ENCODE results near the gene CPA1.

Gene CPA1

DNA sequence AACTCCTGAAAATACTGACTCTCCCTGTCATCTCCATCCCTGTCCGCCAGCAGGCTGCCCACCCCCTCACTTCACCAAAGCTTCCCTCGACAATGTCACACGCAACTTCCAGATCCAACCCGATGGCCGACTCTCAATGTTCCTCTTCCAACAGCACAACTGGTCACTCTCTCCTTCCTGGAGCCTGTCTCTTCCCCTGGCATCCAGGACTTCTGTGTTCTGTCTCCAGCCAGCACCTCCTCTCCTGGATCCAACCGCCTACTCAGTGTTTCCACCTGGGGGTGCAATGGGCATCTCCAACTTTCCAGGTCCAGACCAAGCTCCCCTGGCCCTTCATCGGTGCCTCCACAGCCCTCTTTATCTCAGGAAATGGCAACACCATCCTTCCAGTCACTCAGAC lies 27.1 kb upstream of the CPA1 start:
- DNase-seq (ENCODE audit: extremely low read depth in 1 of 2, low read depth in 1 of 2): no peak

DNA sequence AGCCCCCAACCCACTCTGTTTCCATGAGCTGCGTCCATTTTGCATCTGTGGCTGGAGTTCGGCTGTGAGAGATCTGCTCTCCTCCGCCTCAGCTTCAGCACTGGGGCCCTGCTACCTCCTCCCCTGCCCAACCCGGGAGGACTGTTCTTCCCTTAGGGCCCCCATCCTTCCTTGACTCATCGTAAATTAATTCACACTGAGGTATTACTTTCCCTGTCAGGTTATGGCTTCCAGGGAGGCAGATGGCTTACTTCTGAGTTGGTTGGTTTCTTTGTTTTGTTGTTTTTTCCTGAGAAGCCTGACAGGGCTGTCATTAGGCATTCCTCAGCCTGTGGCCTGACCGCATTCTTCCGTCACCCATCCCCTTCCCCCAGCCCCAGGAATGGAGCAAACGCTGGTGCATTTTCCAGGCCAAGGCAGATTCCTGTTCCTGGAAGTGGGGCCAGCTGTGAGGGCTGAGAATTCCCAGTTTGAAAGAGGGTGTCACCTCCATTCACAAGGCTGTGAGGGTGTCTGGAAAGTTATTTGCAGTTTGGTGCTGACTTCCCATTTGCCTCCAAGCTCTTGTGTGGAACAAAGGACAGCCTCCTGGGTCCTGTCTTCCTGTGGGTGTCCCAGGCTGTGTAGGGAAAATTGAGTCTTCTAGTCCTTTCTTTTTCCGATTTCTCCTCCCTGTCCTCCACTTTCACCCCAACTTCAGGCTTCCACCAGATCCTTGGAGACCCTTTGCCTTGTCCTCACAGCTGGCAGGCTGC lies 24.0 kb upstream of the CPA1 start:
- no peak for DNase-seq (ENCODE audit: extremely low read depth in 1 of 2, low read depth in 1 of 2)

DNA sequence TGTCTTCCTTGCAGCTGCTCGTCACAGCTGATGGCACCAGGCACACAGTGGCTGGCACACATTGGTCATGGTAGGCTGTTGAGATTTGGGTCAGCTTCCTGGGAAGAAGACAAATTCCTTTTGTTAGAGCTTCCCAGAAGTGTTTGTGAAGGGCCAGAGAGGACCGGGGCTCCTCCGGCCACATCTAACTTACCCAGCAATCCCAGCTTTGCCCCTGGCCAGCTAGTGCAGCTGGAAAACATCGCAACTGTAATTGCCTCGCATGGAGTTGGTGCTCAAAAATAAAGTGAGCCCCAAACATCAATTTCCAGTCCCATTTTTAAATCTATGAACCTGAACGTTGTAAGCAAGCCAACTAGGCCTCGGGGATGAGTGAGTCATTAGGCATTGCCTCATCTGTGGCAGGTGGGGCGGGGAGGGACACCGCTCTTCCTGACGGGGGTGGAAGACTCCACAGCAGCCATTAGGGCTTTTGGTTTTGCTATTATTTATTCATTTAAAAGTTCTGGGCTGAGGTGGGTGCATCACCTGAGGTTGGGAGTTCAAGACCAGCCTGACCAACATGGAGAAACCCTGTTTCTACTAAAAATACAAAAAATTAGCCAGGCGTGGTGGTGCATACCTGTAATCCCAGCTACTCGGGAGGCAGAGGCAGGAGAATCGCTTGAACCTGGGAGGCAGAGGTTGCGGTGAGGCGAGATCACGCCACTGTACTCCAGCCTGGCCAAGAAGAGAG lies 23.2 kb upstream of the CPA1 start:
- DNase-seq (ENCODE audit: extremely low read depth in 1 of 2, low read depth in 1 of 2): no peak

DNA sequence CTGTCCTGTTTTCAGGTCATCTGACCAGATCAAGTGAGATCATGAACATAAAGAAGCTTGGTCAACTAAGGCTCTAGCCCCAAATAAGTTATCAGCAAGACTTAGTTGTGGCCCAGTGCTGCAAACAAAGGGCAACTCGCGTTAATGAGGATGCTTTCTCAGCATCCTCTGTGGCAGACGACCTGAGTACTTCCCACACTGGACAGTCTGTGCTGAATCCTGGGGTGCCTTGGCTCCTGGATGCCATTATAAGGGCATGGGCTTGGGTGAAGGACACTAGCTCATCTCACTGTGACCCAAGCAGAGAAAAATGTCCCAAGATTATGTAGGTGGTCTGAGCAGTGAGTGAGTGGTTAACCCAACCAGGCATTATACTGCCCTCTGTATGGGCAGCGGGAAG lies 21.8 kb upstream of the CPA1 start:
- DNase-seq (ENCODE audit: extremely low read depth in 1 of 2, low read depth in 1 of 2): no peak

DNA sequence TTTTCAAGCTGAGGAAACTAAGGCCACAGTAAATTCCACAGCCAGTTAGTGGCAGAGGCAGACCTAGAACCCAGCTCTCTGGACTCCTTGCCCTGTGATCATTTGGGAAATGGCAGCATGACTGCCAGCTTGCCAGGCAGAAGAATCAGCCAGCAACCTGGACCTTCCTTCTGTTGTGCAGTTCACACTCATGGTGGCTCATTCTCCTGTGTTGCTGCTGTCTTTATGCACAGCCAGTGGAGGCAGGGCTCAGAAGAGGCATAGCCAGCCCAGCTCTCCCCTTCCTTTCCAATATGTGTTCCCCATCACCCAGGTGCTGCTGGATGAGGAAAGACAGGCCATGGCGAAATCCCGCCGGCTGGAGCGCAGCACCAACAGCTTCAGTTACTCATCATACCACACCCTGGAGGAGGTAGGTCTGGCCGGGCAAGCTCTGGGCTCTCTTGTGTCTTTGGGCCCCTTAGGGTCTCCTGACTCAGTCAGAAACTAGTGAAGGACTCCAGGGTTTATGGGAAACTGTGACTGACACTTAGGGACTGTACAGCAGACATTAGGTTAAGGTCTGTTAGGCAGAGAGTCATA lies 20.9 kb upstream of the CPA1 start:
- no peak for DNase-seq (ENCODE audit: extremely low read depth in 1 of 2, low read depth in 1 of 2)

DNA sequence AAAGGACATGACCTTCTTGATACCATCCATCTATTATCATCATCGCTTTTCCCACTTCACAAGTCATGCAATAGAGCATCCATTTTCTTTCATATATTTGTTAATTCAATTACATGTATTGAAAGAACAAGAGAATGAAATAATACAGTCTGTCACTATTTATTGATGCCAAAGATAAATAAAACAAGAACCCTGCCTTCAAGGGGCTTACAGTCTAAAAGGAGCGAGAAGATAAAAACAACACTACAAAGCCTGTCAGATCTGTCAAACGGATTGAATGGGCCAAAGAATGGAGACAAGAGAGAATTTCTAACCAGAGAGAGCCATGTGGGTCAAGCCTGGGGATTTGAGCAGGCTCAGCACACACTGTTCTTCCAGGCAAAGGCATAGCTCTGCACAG lies 19.8 kb upstream of the CPA1 start:
- DNase-seq (ENCODE audit: extremely low read depth in 1 of 2, low read depth in 1 of 2): no peak

DNA sequence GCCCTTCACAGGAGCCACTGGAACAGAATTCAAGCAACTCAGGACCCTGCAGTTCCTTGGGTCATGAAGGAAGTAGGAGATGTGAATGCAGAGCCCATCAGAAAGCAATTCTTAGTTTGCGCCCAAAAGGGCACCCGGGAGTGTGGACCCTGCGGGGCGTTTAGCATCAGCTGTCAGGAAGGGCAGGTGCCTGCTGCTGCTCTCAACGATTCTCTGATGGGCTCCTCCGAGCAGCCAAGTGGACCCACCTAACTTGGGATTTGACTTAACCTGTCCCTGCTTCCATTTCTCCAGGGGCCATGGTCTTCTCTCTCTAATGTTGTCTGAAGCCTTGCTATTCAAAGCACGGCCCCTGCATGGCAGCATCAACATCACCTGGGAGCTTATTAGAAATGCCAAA lies 18.6 kb upstream of the CPA1 start:
- no peak for DNase-seq (ENCODE audit: extremely low read depth in 1 of 2, low read depth in 1 of 2)

DNA sequence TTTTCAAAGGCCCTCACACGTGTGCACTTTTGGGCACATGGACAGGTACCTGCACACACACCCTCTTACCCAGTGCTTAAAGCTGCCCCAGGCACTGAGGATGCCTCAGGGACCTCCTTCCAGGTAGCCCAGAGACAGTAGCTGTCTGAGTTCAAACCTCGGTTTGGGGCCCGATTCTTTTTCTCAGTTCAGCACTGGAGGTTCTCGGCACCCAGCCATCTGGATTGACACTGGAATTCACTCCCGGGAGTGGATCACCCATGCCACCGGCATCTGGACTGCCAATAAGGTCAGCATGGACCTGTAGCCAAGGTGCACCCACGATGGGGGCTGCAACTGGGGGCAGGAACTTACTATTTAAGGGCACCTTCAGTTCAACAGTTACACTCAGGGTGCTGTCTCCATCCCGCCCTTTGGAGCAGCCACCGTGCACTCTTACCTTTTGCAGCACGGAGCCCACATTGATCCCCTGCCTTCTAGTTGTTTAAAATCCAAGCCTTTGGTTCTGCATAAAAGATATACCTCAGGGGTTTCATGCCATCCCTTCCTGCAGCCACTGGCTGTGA lies 18.0 kb upstream of the CPA1 start:
- no peak for DNase-seq (ENCODE audit: extremely low read depth in 1 of 2, low read depth in 1 of 2)

DNA sequence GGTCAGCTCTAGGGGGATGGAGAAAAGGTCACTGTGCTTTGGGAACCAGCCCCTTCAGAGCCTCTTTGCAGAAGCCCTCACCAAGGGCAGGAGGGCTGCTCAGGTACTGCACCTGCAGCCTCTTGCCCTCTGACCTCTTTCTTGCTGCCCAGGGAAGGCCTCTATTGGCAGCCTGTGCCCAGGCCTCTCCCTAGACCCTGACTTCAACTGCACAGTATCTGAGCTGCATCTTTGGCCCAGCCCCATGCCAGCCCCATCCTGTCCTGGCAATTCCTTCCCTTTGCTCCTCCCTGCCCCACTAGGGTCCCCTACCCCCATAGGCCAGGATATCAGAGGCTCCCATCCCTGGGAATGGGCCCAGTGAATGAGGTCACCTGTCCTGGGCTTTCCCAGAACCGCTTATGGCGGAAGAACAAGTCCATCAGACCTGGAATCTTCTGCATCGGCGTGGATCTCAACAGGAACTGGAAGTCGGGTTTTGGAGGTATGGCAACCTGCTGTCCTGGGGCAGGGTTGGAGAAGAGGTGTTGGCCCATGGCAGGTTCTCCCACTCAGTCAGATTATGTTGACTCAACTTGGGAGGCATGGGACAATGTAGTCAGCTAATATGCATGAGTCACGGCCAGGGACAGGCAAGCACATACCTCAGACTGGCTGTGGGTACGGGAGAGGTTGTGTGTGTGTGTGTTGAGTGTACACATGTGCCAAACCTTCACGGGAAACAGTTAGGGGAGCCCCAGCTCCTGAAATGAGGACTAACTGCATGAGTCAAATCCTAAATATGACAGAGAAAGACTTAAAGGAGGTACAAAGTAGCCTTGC lies 17.1 kb upstream of the CPA1 start:
- peak; percentile 26 to 80 for DNase-seq (ENCODE audit: extremely low read depth in 1 of 2, low read depth in 1 of 2)

DNA sequence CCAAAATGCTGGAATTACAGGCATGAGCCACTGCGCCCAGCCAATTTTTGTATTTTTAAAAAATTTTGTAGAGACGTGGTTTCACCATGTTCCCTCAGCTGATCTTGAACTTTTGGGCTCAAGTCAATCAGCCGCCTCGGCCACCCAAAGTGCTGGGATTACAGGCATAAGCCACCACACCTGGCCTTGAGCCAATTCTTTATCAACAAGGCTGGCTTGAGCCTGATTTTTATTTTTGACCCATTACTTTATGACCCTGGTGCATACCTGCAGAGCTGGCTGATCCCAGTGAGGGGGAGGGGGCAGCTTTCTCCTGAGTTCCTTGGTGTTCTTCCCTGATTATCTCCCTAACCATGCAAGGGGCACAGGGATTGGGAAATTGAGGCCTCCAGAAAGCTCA lies 15.8 kb upstream of the CPA1 start:
- no peak for DNase-seq (ENCODE audit: extremely low read depth in 1 of 2, low read depth in 1 of 2)

DNA sequence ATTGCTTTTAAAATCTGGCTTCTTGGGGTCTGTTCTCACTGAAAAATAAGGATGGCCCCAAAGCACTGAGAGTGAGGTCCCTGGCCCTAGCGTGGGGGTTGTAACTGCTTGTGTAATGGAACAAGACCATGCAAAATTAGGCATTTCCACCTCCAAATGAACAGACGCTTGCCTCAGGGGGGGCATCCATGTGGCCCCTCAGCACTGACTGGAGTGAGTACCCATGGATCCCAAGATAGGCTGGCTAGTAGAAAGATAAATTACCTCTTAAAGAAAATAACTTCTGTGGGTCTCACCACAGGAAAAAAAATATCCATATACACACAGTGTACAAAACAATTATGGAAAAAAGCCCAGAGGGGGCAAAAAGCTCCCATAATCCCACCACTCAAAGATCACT lies 15.2 kb upstream of the CPA1 start:
- no peak for DNase-seq (ENCODE audit: extremely low read depth in 1 of 2, low read depth in 1 of 2)

DNA sequence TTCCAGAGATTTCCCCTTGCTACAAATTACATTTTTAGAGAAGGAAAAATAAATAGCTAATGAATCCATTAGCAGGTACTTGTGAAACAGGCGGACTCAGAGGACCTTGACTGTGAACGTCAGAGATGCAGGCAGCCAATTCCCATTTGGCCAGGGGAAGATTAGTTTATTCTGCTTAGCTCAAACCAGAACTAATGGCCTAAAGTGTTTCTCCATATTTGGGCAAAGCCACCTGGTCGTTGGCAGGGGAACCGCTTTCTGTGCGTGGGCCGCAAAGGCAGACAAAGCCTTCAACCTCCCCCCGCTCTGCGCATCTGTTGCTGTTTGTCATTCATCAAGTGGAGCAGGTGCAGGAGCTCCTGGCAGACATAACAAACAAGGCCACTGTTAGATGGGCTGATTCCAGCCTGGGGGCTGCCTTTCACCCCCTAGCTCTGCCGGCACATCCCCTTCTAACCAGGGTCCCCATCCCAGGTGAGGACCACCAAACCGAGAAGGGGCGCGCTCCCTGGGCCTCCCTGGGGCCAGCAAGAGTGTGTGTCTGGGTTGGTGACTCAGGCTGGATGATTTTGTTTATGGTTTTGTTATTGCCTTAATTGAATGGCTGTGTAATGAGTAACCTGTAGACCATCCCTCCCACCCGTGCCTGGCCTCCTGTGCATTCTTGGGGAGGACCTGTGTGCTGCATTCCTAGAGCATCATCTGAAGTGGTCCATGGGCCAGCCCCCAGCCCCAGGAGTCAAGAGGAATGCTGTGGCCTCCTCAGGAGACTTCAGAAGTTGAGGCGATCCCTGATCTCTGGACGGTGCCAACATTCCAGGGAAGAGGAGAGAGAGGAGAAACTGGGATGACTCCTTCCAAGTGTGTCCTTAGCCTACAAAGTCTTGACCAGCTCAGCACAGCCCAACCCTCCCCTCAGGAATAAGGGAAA lies 14.5 kb upstream of the CPA1 start:
- peak in 1 of 2 donors; percentile 45 for DNase-seq (ENCODE audit: extremely low read depth in 1 of 2, low read depth in 1 of 2)

DNA sequence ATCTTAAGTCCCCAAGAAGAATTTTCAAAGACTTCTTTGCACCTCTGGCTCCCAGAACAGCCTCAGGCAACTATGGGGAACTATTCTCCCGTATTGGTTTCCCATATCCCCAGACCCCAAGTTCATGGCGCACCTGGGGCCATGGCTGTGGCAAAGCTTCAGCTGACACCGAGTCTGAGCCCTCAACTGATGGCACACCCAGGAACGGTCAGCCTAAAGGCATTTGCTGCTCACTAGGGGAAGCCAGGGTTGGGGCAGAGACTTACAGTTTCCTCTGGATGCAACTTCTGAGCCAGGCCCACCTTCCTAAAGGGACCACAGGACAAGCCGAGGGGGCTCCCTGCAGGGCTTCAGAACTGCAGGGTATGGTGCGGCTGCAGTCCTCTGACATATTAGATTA lies 13.7 kb upstream of the CPA1 start:
- no peak for DNase-seq (ENCODE audit: extremely low read depth in 1 of 2, low read depth in 1 of 2)

DNA sequence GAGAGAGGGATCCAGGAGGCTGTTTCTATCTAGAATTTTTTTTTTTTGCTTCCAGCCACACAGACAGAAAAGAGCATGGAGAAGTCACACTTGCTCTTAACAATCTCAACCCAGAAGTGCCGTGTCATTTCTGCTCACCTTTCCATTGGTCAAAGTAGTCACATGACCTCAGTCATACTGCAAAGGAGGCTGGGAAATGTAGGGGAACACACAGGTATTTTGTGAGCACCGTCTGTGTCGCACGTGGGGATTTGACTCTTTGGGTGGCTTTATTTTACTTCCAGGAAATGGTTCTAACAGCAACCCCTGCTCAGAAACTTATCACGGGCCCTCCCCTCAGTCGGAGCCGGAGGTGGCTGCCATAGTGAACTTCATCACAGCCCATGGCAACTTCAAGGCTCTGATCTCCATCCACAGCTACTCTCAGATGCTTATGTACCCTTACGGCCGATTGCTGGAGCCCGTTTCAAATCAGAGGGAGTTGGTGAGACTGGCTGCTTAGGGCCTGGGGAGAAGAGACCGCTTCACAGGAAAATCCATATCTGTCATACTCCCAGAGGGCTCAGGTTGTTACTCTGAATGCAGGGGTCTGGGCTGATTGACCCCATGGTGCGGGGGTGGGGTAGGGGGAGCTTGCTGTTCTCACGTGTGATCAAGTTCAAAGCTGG lies 13.1 kb upstream of the CPA1 start:
- no peak for DNase-seq (ENCODE audit: extremely low read depth in 1 of 2, low read depth in 1 of 2)

DNA sequence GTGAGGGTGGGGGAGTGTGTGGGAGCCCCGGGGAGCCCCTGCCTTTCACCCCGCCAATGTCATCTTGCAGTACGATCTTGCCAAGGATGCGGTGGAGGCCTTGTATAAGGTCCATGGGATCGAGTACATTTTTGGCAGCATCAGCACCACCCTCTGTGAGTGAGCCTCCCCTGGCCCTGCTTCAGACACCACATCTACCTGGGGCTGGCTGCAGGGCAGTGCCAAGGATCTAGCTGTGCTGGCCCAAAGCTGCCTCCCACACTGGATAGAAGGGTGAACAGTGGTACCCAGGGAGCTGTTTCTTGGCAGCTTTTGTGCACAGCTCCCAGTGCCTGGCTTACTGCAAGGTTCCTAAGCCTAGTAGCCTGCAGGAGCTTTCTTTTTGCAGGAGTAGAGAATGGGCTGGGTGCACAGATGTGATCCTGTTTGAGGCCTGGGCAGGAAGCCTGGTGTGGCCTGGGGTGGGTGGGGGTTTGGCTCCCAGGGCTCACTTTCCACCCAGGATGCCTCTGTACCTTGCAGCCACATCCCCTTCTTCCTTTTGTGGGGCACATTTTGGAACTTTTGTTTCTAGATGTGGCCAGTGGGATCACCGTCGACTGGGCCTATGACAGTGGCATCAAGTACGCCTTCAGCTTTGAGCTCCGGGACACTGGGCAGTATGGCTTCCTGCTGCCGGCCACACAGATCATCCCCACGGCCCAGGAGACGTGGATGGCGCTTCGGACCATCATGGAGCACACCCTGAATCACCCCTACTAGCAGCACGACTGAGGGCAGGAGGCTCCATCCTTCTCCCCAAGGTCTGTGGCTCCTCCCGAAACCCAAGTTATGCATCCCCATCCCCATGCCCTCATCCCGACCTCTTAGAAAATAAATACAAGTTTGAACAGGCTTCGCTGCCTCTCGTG lies 12.2 kb upstream of the CPA1 start:
- DNase-seq (ENCODE audit: extremely low read depth in 1 of 2, low read depth in 1 of 2): no peak

DNA sequence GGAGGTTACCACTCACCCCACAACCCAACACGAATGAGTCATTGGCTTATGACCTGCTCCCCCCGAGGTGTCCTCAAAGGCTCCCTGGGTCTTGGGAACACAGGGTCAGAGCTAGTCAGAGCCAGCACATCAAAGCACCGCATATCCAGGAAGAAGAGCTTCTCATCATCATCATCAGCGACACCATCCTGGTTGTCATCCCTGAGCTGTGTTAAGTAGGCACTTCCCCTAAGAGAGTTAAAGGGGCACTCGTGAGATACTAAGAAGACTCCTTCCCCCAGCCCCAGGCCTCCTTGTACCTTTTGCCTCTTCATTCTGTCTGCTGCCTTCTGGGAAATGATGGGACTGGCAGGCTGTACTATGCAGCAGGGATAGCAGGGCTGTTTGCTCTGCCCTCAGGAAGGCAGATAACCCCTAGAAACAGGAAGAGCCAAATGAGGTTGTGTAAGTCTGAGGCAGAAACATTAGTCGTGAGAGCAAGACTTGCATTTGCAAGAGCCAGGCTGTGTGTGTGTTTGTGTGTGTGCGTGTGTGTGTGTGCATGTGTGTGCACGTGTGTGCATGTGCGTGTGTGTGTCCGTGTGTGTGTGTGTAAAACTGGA lies 11.1 kb upstream of the CPA1 start:
- DNase-seq (ENCODE audit: extremely low read depth in 1 of 2, low read depth in 1 of 2): peak in 1 of 2 donors; percentile 29

DNA sequence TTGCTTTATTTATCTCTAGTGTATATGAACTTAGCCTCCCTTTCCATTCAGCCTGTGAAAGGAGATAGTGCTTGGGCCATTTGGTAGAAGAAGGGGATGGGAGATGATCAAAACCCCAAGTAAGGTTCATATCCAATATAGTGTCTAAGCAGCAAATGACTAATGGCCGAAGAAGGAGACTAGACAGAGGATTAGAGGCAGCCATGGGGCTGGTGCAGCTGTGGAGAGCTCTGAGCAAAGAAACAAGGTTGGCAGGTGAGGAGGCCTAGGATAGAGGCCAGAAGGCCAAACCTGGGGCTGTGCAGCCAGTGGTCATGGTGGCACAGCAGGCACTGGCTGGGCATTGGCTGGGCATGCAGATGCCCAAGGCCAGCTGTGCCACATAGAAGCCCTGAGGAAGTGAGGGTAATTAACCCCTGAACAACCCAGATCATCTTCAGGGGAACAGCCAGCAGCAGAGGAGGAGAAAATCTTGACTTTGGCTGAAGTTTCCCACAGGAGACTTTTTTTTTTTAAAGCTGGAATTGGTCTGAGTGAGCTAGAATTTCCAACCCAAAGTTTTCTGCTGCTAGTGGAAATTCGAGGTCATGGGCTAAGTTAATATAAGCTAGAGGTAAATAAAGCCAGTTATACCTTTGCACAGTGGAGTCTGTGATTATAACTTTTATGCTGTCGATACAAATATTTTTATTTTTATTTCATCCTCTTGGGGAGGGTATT lies 10.3 kb upstream of the CPA1 start:
- DNase-seq (ENCODE audit: extremely low read depth in 1 of 2, low read depth in 1 of 2): no peak
